HepG2 (cell line): ENCODE measurements around the gene LRRC51. TPM values are rescaled to one million over a fixed set of nuclear protein-coding genes. Genes with fewer than 3 reads are reported as not detected.

Source experiments
- FOXJ3 ChIP-seq: sonication (generic); formaldehyde crosslinking; IDR thresholded peaks from 2 replicates; pipeline ENCODE4 v1.4.0; 2020; ENCODE audit warnings: missing genetic modification reagents, mild to moderate bottlenecking, borderline replicate concordance
- HES4 ChIP-seq: sonication (generic); formaldehyde crosslinking; IDR thresholded peaks from 2 replicates; pipeline ENCODE4 v1.9.0; 2021; ENCODE audit warnings: mild to moderate bottlenecking, missing genetic modification reagents, borderline replicate concordance
- HNF1B ChIP-seq: sonication (generic); formaldehyde crosslinking; IDR thresholded peaks from 2 replicates; pipeline ENCODE4 v1.5.1; 2020; ENCODE audit warnings: mild to moderate bottlenecking, moderate library complexity, missing genetic modification reagents
- KLF12 ChIP-seq: sonication (generic); formaldehyde crosslinking; IDR thresholded peaks from 2 replicates; pipeline ENCODE4 v1.4.0; 2020; ENCODE audit warnings: missing genetic modification reagents, borderline replicate concordance
- KLF16 ChIP-seq, 2 experiments: sonication (generic) in 1 of 2; formaldehyde crosslinking in 1 of 2; IDR thresholded peaks; 2 replicates each; pipeline versions ENCODE4 v1.6.1 to v1.8.0; 2016 to 2023; ENCODE audit warnings: missing genetic modification reagents in 2 of 2, missing compliant biosample characterization in 1 of 2
- NFYC ChIP-seq: IDR thresholded peaks from 2 replicates; pipeline ENCODE4 v1.6.1; 2016; ENCODE audit warnings: missing genetic modification reagents, missing compliant biosample characterization
- PCBP1 ChIP-seq: fragments of 200-400 bp; formaldehyde crosslinking; IDR thresholded peaks from 2 replicates; pipeline ENCODE4 v1.6.1; 2017; ENCODE audit warnings: mild to moderate bottlenecking, low read depth, low read length, borderline replicate concordance
- SOX13 ChIP-seq, 3 experiments: fragments of 450-650 bp in 1 of 3; sonication (generic) in 1 of 3; formaldehyde crosslinking in 1 of 3; IDR thresholded peaks in 2 of 3; conservative IDR thresholded peaks in 1 of 3; 2 replicates each; pipeline versions ENCODE4 v1.5.0 to v1.6.1; 2016 to 2020; ENCODE audit warnings: antibody characterized with exemption in 1 of 3, mild to moderate bottlenecking in 1 of 3, missing compliant biosample characterization in 1 of 3, missing genetic modification reagents in 1 of 3, moderate library complexity in 1 of 3
- SOX5 ChIP-seq: IDR thresholded peaks from 2 replicates; pipeline ENCODE4 v1.6.1; 2016; ENCODE audit warnings: borderline replicate concordance
- SRSF9 ChIP-seq: fragments of 200-400 bp; formaldehyde crosslinking; IDR thresholded peaks from 2 replicates; pipeline ENCODE4 v1.6.1; 2018; ENCODE audit warnings: borderline replicate concordance, mild to moderate bottlenecking, low read depth, low read length; ENCODE audit not compliant: insufficient read depth, poor library complexity, severe bottlenecking
- ZBTB21 ChIP-seq: sonication (generic); formaldehyde crosslinking; IDR thresholded peaks from 2 replicates; pipeline ENCODE4 v1.4.0; 2020; ENCODE audit warnings: missing genetic modification reagents
- ZC3H4 ChIP-seq: sonication (generic); formaldehyde crosslinking; IDR thresholded peaks from 2 replicates; pipeline ENCODE4 v1.4.0; 2020; ENCODE audit warnings: missing genetic modification reagents, borderline replicate concordance
- ZNF383 ChIP-seq: sonication (generic); formaldehyde crosslinking; IDR thresholded peaks from 2 replicates; pipeline ENCODE4 v1.4.0; 2020; ENCODE audit warnings: missing genetic modification reagents, mild to moderate bottlenecking, borderline replicate concordance
- polyA plus RNA-seq, 8 experiments: library from polyadenylated mRNA; depleted of rRNA in 3 of 8; stranded (reverse) in 7 of 8; unstranded in 1 of 8; fragments of >200 nt; fragmentation: Illumina TruSeq in 4 of 8; extraction: Trizol in 4 of 8; gene quantifications; 2 replicates each; pipeline versions ENCODE4 v1.2.1 to v1.2.3, GENCODE V29; 2011 to 2016; ENCODE audit warnings: low read depth in 4 of 8, missing spikeins in 1 of 8, mixed read lengths in 1 of 8; ENCODE audit not compliant: insufficient read depth in 1 of 8
- total RNA-seq, 5 experiments: library from RNA; depleted of rRNA; stranded (reverse); fragments of >200 nt; fragmentation: Illumina TruSeq; extraction: Trizol; gene quantifications; 2 replicates each; pipeline ENCODE4 v1.2.3, GENCODE V29; 2016; ENCODE audit warnings: low read depth in 1 of 5
- TF ChIP-seq, protein P1 (sequence below): sonication (generic); formaldehyde crosslinking; IDR thresholded peaks from one replicate; pipeline ENCODE4 v1.5.1; 2020; ENCODE audit warnings: mild to moderate bottlenecking, missing genetic modification reagents; ENCODE audit errors: not compliant biosample characterization

Gene LRRC51
- total and polyA plus RNA-seq, 2 of the 13 experiments (the other 11 are each of a cell fraction or from before 2014, with no cell fraction given): 5.3 to 6.0 TPM

GRCh38 chr11:72080326-72081183, at the start of gene LRRC51, which contains the start of gene NUMA1 (continued):
- TF ChIP-seq, protein P1, sequence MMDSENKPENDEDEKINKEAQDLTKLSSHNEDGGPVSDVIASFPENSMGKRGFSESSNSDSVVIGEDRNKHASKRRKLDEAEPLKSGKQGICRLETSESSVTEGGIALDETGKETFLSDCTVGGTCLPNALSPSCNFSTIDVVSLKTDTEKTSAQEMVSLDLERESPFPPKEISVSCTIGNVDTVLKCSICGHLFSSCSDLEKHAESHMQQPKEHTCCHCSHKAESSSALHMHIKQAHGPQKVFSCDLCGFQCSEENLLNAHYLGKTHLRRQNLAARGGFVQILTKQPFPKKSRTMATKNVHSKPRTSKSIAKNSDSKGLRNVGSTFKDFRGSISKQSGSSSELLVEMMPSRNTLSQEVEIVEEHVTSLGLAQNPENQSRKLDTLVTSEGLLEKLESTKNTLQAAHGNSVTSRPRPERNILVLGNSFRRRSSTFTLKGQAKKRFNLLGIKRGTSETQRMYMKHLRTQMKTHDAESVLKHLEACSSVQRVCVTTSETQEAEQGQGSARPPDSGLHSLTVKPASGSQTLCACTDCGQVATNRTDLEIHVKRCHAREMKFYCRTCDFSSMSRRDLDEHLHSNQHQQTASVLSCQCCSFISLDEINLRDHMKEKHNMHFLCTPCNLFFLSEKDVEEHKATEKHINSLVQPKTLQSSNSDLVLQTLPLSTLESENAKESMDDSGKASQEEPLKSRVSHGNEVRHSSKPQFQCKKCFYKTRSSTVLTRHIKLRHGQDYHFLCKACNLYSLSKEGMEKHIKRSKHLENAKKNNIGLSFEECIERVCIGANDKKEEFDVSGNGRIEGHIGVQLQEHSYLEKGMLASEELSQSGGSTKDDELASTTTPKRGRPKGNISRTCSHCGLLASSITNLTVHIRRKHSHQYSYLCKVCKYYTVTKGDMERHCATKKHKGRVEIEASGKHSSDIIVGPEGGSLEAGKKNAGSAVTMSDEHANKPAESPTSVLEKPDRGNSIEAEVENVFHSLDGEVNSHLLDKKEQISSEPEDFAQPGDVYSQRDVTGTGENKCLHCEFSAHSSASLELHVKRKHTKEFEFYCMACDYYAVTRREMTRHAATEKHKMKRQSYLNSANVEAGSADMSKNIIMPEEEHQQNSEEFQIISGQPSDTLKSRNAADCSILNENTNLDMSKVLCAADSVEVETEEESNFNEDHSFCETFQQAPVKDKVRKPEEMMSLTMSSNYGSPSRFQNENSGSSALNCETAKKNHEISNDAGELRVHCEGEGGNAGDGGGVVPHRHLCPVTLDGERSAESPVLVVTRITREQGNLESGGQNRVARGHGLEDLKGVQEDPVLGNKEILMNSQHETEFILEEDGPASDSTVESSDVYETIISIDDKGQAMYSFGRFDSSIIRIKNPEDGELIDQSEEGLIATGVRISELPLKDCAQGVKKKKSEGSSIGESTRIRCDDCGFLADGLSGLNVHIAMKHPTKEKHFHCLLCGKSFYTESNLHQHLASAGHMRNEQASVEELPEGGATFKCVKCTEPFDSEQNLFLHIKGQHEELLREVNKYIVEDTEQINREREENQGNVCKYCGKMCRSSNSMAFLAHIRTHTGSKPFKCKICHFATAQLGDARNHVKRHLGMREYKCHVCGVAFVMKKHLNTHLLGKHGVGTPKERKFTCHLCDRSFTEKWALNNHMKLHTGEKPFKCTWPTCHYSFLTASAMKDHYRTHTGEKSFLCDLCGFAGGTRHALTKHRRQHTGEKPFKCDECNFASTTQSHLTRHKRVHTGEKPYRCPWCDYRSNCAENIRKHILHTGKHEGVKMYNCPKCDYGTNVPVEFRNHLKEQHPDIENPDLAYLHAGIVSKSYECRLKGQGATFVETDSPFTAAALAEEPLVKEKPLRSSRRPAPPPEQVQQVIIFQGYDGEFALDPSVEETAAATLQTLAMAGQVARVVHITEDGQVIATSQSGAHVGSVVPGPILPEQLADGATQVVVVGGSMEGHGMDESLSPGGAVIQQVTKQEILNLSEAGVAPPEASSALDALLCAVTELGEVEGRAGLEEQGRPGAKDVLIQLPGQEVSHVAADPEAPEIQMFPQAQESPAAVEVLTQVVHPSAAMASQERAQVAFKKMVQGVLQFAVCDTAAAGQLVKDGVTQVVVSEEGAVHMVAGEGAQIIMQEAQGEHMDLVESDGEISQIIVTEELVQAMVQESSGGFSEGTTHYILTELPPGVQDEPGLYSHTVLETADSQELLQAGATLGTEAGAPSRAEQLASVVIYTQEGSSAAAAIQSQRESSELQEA (CRISPR knock-in tag): no peak
- no peak for TF ChIP-seq HES4 (CRISPR knock-in tag)
- TF ChIP-seq ZC3H4 (CRISPR knock-in tag): no peak
- peak; percentile 76 for TF ChIP-seq HNF1B
- peak; percentile 94 for TF ChIP-seq ZBTB21 (CRISPR knock-in tag)
- TF ChIP-seq SOX13 (IDR thresholded peaks at IDR 0.05): no peak
- no peak for TF ChIP-seq SOX13 (CRISPR knock-in tag; conservative IDR thresholded peaks at IDR 0.05 in 1 of 2, IDR thresholded peaks at IDR 0.05 in 1 of 2)
- TF ChIP-seq NFYC: peak; percentile 90
- TF ChIP-seq KLF12: no peak
- TF ChIP-seq FOXJ3 (CRISPR knock-in tag): no peak
- TF ChIP-seq PCBP1: no peak
- peak; percentile 35; the same call in 1 of the 2 replicates for TF ChIP-seq SOX5
- no peak for TF ChIP-seq ZNF383 (CRISPR knock-in tag)
- TF ChIP-seq SRSF9: no peak
- peak in 1 of 2 experiments; percentile 56; a peak in 2 of 4 replicates for TF ChIP-seq KLF16 (CRISPR knock-in tag; IDR thresholded peaks at IDR 0.05)
